CD4-positive, alpha-beta T cell treated with Interleukin-4 for 1 hour (primary cell): ENCODE results near the gene ZG16.

Source experiments
- DNase-seq, 2 donors: peaks; one replicate each; pipeline ENCODE4 v3.0.0-alpha.2; 2020 to 2022

Gene ZG16

DNA sequence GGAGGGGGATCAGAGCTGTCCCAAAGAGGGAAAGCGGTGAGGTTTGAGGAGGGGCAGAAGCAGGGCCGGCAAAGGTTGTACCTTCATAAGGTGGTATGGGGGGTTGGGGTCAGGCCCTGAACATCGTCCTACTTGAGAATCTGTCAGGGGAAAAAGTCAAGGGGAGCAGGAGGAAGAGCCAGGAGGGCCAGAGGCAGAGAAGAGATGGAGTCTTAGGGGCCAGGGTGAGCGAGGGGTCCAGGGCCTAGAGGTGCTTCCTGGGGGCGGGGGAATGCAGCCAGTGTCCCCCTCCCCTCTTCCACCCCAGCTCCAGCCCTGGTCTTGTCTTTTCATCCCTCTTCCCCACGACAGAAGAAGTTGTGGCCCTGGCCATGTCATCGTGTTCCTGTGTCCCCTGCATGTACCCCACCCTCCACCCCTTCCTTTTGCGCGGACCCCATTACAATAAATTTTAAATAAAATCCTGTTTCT lies 32.7 kb downstream of the ZG16 start:
- no peak for DNase-seq

- peak; percentile 82 to 85 for DNase-seq
Observed at GRCh38 chr16:29811170-29811895, 33.3 kb downstream of the ZG16 start.

DNA sequence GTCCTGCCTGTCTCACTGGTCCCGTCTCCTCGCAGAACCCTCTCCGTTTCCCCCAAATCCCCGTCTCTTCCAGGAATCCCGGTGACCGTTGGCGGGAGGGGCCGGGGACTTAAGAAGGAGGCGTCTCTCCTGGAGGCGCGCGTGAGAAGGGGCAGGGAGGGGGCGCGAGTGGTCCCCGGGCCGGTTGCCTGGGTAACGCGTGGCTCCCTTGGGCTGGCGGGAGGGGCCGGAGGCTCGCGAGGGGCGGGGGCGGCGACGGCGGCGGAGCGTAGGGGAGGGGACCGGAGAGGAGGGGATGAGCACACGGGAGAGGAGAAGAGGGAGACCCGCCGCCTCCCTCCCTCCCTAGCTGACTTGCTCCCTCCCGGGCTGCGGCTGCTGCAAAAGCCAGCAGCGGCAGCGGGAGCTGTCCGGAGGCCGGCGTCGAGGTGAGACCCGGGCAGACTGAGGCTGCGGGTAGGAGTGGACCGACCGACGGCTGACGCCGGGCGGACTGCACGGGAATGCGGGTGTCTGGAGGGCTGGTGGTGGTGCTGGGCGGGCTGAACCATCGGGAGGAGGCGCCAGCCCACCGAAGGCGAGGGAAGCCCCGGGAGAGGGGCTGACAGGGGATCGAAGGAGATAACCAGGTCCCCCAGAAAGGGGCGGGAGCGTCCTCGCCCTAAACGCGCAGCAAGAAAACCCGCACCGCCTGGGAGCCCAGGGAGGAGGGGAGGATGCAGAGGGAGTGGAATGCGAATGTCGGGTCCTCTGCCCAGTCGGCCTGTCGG lies 34.0 kb downstream of the ZG16 start, which contains the start of gene PRRT2:
PRRT2 (plus strand) TSS at position 298 of the 770 bp plus-strand sequence. CDS start 862 bp downstream, outside the sequence.
- peak; percentile 35 to 56 for DNase-seq

- DNase-seq, result no peak
Observed at GRCh38 chr16:29812754-29813643, 34.9 kb downstream of the ZG16 start.

- DNase-seq, result no peak
Observed at GRCh38 chr16:29813644-29814562, 35.8 kb downstream of the ZG16 start.

- DNase-seq, result no peak
Observed at GRCh38 chr16:29814592-29814991, 36.5 kb downstream of the ZG16 start.

GRCh38 chr16:29815032-29815721 lies 37.1 kb downstream of the ZG16 start:
- no peak for DNase-seq

- peak; percentile 100 for DNase-seq
Observed at GRCh38 chr16:29815793-29816693, 38.0 kb downstream of the ZG16 start, which contains the start of gene PAGR1. PAGR1 (plus strand) TSS chr16:29816152; CDS start chr16:29816526, 374 bp downstream.

GRCh38 chr16:29816694-29817441 lies 38.8 kb downstream of the ZG16 start:
- DNase-seq, result peak; percentile 43 to 50

GRCh38 chr16:29818082-29818481 lies 40.0 kb downstream of the ZG16 start:
- DNase-seq, result no peak

DNA sequence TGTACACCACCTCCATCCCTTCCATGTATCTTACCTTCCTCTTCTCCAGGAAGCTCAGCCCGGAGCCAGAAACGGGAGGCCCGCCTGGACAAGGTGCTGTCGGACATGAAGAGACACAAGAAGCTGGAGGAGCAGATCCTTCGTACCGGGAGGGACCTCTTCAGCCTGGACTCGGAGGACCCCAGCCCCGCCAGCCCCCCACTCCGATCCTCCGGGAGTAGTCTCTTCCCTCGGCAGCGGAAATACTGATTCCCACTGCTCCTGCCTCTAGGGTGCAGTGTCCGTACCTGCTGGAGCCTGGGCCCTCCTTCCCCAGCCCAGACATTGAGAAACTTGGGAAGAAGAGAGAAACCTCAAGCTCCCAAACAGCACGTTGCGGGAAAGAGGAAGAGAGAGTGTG lies 41.5 kb downstream of the ZG16 start:
- no peak for DNase-seq

- peak; percentile 46 to 50 for DNase-seq
Observed at GRCh38 chr16:29820271-29820701, 42.2 kb downstream of the ZG16 start, which contains the start of gene MVP. MVP (plus strand) TSS chr16:29820462; CDS start chr16:29830550, 10,088 bp downstream.

DNA sequence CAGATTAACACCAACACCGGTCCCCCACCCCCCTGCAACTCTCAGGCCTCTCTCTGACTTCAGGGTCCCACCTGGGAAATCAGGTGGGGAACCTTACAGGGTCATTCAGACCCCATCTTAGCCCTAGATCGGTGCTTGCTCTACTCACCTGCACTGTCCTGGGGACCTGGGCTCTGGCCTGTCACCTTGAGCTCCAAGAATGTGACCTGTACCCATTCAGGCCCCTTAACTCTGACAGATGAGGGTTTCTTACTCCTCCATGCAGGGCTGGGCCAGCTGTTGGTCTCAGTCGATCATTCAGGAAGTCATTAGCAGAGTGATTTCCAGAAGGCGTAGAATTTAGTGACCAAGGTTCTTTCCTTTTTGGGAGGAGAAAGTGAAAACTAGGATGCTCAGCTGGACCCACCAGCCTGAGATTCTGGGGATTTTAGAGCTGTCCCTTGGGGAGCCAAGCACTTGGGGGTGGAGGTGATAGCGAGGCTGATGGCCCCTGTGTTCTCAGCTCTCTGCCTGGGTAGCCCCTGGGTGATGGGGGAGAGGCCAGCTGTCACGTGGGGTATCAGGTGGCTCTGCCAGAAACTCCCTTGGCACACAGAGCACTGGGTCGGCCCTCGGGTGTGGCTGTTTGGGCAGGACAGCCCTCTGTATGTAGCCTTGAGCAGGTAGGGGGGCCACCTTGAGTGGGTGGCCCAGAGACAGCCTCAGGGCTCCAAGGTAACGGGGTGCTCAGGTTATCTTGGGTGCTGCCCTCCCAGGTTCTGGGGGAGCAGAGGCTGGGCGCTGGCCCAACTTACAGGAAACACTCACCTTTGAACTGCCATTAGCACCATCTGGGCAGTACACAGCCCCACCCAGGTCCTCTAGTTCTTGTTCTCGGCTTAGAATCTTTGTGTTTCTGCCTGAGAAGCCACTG lies 42.9 kb downstream of the ZG16 start:
- peak; percentile 55 to 60 for DNase-seq

GRCh38 chr16:29821643-29822115 lies 43.6 kb downstream of the ZG16 start:
- DNase-seq, result no peak

DNA sequence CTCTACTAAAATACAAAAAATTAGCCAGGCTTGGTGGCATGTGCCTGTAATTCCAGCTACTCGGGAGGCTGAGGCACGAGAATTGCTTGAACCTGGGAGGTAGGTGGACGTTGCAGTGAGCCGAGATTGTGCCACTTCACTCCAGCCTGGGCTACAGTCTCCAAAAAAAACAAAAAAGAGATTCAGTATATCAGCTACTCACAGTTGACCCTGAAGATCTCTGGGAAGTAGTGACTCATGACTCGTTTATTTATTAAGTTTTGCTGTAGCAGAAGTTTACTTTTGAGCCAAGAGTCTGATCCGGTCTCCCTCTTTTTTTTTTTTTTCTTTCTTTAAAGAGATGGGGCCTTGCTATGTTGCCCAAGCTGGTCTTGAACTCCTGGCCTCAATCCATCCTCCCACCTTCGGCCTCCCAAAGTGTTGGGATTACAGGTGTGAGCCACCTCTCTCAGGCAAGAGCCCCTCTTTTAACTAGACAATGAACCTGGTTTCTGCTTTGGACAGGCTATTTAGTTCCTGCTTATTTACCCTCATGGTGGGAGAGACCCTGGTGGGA lies 46.6 kb downstream of the ZG16 start:
- DNase-seq, result no peak

- peak in 1 of 2 donors; percentile 37 for DNase-seq
Observed at GRCh38 chr16:29825145-29826044, 47.3 kb downstream of the ZG16 start.
